Measurements from ENCODE around the gene PPP1R9A. TPM values are rescaled to one million over a fixed set of nuclear protein-coding genes. Genes with fewer than 3 reads are reported as not detected.

The PPP1R9A gene
- total RNA-seq, 2 donors from 2014 or later = 15.1 to 29.4 TPM

GRCh38 chr7:95244616-95245015 is 337.2 kb downstream of the PPP1R9A start:
- H3K27me3 ChIP-seq (replicated peaks; ENCODE audit: insufficient read depth) = no peaks in the 10 kb centered on the region
- no peaks in the 10 kb centered on the region for H3K36me3 ChIP-seq
- no peak overlapping the region for H3K4me3 ChIP-seq
- DNase-seq (ENCODE audit: low spot score) = no peak
- H3K9me3 ChIP-seq = no peaks in the 10 kb centered on the region
- intact Hi-C loops (cut with DNase I) = loop anchor here (10.0 kb wide), 1 partner anchor 800 kb away; no protein-coding TSS in a partner anchor
- TF ChIP-seq POLR2AphosphoS5 (IDR thresholded peaks at IDR 0.05) (no peak), POLR2A (IDR thresholded peaks at IDR 0.05) (no peak), CTCF (IDR thresholded peaks at IDR 0.05) (no peak)
- no peaks in the 10 kb centered on the region for H3K4me1 ChIP-seq (replicated peaks)
- no peak overlapping the region for H3K27ac ChIP-seq

DNA sequence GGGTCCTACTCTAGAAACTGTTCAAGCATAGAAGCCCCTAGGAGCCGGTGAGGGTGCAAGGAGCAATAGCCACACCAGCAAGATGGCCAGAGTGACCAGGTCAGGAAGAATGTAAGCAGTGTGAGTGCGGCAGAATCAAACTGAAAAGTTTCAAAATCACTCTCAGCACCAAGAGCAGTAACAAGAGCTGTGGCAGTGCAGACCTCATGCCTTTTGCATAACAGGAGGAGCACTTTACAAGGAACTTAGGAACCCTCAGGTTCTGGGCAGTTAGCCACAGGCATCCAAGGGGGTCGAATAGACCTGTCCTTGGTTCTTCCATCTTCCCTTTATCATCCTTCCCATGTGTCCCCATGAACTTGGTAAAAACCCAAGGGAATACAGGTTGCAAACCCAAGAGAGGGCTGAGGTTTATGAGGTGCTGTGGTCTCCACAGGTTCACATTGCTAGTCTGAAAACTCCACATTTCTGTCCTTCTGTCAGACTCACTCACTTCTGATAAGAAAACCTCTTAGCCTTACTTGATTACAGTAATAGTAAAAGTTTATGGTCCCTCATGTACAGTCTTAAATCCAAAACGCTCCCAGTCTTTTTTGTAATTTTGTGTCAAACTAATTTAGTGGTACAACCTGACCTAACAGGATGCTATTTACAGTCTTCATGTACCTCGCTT is 338.6 kb downstream of the PPP1R9A start:
- 83% methylated on average over 5 of the region's 5 CpGs for WGBS
- Histone ChIP-seq H3K27ac (no peak overlapping the region), H3K4me1 (replicated peaks) (no peaks in the 10 kb centered on the region), H3K4me3 (no peak overlapping the region), H3K36me3 (no peaks in the 10 kb centered on the region), H3K27me3 (replicated peaks; ENCODE audit: insufficient read depth) (no peaks in the 10 kb centered on the region), H3K9me3 (no peaks in the 10 kb centered on the region)
- no peak for DNase-seq (ENCODE audit: low spot score)
- TF ChIP-seq CTCF (IDR thresholded peaks at IDR 0.05) (no peak), POLR2A (IDR thresholded peaks at IDR 0.05) (no peak), POLR2AphosphoS5 (IDR thresholded peaks at IDR 0.05) (no peak)
- intact Hi-C loops (cut with DNase I) = loop anchor here (10.0 kb wide), 1 partner anchor 801 kb away; no protein-coding TSS in a partner anchor

DNA sequence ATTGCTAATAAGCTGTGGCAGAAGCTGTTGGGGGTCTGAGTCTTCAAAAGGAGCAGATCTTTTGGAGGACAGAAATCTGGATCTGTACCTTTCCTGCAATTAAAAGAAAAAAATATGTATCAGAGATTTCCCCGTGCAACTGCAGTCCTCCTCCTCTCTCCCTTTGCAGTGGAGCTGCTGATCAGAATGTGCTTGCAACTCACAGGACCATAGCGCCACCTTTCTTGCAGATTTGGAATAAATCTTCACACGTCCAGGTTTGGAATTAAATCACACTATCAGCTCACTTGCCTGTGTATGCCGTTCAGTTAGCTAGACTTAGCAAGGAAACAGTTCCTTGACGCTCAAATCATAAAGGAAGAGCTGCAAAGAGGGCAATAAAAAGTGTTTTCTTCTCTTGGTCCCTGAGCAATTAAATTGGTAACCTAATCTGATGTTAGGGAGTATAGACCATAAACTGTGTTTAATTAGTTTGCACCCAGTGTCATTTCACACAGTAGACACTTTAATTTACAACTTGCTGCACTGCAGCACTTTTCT is 339.5 kb downstream of the PPP1R9A start:
- no peak overlapping the region for H3K4me3 ChIP-seq
- TF ChIP-seq CTCF (IDR thresholded peaks at IDR 0.05) = peak; percentile 18 to 59 (median 56)
- TF ChIP-seq POLR2AphosphoS5 (IDR thresholded peaks at IDR 0.05) = no peak
- TF ChIP-seq POLR2A (IDR thresholded peaks at IDR 0.05) = no peak
- intact Hi-C loops (cut with DNase I) = loop anchor here (10.0 kb wide), 1 partner anchor 802 kb away; no protein-coding TSS in a partner anchor

GRCh38 chr7:95250571-95250970 is 343.2 kb downstream of the PPP1R9A start:
- 71% methylated on average over 6 of the region's 6 CpGs for WGBS
- no peak for DNase-seq (ENCODE audit: low spot score)
- Histone ChIP-seq H3K27ac (no peak overlapping the region), H3K27me3 (replicated peaks; ENCODE audit: insufficient read depth) (no peaks in the 10 kb centered on the region), H3K9me3 (no peaks in the 10 kb centered on the region), H3K36me3 (no peaks in the 10 kb centered on the region), H3K4me1 (replicated peaks) (no peaks in the 10 kb centered on the region), H3K4me3 (no peak overlapping the region)
- intact Hi-C loops (cut with DNase I) = no loop called here
- TF ChIP-seq POLR2A (IDR thresholded peaks at IDR 0.05) (no peak), POLR2AphosphoS5 (IDR thresholded peaks at IDR 0.05) (no peak), CTCF (IDR thresholded peaks at IDR 0.05) (no peak)

More for the DNA sequence above, 339.5 kb downstream of the PPP1R9A start:
- no peaks in the 10 kb centered on the region for H3K9me3 ChIP-seq
- no peak overlapping the region for H3K27ac ChIP-seq
- WGBS = 5% methylated on average over 5 of the region's 5 CpGs
- H3K4me1 ChIP-seq (replicated peaks) = no peaks in the 10 kb centered on the region
- no peaks in the 10 kb centered on the region for H3K36me3 ChIP-seq
- no peaks in the 10 kb centered on the region for H3K27me3 ChIP-seq (replicated peaks; ENCODE audit: insufficient read depth)
- peak; percentile 17 for DNase-seq (ENCODE audit: low spot score)

- Histone ChIP-seq H3K27ac (no peak overlapping the region), H3K4me3 (no peak overlapping the region), H3K4me1 (replicated peaks) (no peaks in the 10 kb centered on the region), H3K9me3 (no peaks in the 10 kb centered on the region), H3K36me3 (no peaks in the 10 kb centered on the region), H3K27me3 (replicated peaks; ENCODE audit: insufficient read depth) (no peaks in the 10 kb centered on the region)
- TF ChIP-seq POLR2AphosphoS5 (IDR thresholded peaks at IDR 0.05) (no peak), POLR2A (IDR thresholded peaks at IDR 0.05) (no peak), CTCF (IDR thresholded peaks at IDR 0.05) (no peak)
- WGBS = 98% methylated on average over 1 of the region's 1 CpG
- DNase-seq (ENCODE audit: low spot score) = no peak
- intact Hi-C loops (cut with DNase I) = no loop called here
Observed at GRCh38 chr7:95251966-95252365, 344.6 kb downstream of the PPP1R9A start.

Measured in prostate gland (tissue), 2 donors.